Dermis microvascular lymphatic vessel endothelial cell (primary cell): ENCODE measurements around the gene GRIK4. TPM values are rescaled to one million over a fixed set of nuclear protein-coding genes. Genes with fewer than 3 reads are reported as not detected.
A peak's percentile ranks its signal among the peaks of the same experiment; 100 is the strongest.

Source experiments
- DNase-seq, 2 donors: peaks; one replicate each; pipeline versions ENCODE4 v3.0.0 to v3.0.0-alpha.2; 2010; ENCODE audit warnings: low read depth in 2 of 2
- total RNA-seq: library from RNA; depleted of rRNA; stranded (reverse); fragments of >200 nt; gene quantifications from 2 replicates; pipeline ENCODE4 v1.2.1, GENCODE V29; 2014

Gene GRIK4
- total RNA-seq, 1 donor from 2014 or later, result not detected

DNA sequence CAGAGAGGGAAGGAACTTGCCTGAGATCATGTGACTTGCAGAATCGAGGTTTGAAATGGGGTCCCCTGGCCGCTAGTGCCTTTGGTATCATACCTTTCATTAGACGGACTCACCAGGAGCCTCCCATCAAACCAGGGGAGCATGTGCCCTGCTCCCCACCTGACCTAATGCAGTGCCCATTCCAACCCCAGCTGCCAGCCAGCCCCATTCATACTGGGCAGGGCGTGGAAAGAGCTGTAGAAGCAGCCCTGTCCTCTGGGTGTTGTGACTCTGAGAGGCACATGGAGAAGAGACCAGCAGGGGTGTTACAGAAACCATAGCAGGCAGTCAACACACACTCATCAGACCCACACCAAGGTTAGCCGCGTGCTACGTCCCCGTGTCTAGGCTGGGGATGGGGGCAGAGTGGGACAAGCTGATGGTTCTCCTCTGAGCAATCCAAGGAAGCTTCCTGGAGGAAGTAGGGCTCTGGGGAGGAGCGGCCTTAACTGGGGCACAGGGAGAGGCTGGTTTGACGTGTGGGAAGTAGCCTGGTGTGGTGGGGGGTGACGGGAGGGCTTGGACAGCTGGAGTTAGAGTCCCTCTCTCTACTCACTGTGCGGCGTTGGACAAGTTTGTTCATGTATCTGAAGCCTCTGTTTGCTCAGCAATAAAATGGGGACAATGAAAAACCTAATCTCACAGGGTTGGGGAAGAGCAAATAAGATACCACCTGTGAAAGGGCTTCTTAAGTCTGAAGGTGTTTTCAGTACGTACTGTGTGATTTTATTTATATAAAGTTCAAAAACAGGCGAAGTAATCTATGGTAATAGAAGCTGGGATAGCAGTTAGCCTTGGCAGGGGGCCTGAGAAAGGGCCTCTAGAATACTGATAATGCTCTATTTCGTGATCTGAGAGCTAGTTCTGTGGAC, 14.0 kb downstream of the GRIK4 start:
- DNase-seq, result no peak

DNA sequence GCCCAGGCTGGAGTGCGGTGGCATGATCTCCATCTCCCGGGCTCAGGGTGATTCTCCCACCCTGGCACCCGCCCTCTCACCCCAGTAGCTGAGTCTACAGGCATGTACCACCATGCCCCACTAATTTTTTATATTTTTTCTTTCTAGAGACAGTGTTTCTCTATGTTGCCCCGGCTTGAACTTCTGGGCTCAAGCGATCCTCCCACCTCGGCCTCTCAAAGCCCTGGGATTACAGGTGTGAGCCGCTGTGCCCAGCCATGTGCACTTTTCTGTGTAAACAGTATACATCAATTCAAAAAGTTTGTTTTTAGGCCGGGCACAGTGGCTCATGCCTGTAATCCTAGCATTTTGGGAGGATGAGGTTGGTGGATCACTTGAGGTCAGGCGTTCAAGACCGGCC, 14.7 kb downstream of the GRIK4 start:
- no peak for DNase-seq

- DNase-seq, result no peak
Observed at GRCh38 chr11:120527111-120527761, 15.7 kb downstream of the GRIK4 start.

DNA sequence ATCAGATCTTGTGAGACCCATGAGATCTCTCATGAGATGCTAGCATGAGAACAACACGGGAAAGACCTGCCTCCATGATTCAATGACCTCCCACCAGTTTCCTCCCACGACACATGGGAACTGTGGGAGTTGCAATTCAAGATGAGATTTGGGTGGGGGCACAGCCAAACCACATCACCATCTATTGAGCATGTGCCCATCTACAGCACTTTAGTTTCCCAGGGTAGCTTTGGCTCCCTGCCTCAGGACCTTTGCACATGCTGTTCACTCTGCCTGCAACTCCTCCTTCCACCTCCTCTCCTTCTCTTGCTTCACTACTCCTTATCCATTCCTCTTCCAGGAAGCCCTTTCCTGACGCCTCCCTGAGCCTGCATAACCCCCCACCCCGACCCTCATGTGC, 17.2 kb downstream of the GRIK4 start:
- no peak for DNase-seq

- DNase-seq, result no peak
Observed at GRCh38 chr11:120529214-120529613, 17.7 kb downstream of the GRIK4 start.

- DNase-seq, result no peak
Observed at GRCh38 chr11:120529911-120530310, 18.4 kb downstream of the GRIK4 start.

DNA sequence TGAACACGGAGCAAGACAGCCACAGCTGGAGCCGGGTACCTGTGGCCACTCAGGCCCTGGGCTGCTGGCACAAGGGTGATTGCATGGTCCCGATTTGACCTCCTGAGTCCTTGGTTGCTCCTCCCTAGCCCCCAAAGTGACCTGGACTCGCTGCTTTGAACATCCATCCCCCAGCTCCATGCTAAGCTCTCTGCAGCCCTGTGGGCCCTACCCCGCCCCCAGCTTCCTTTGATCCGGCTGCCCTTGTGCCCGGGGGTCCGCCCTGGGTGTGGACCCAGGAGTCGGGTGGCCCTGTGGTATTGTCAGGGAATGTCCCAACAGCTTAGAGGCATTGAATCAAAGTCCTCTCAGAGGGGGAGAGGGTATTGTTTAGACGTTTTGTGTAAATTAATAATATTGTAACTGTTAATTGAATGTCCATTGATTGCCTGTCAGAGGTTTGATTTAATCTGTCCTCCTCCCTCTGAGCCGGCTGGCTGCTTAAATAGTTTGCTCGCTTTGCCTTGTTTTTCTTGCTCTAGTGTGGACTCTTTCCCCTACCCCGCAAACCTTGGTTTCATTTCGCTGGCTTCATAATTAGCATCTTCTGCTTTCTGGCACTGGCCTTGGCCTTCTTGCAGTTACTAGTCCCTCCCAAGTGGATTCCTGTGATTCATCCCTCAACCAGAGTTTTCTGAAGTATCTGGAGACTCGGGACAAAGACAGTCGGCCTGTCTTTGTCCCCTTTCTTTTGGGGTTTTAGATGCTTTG, 20.7 kb downstream of the GRIK4 start:
- DNase-seq, result no peak

GRCh38 chr11:120532832-120533196, 21.3 kb downstream of the GRIK4 start:
- no peak for DNase-seq

GRCh38 chr11:120536091-120536796, 24.7 kb downstream of the GRIK4 start:
- no peak for DNase-seq

DNA sequence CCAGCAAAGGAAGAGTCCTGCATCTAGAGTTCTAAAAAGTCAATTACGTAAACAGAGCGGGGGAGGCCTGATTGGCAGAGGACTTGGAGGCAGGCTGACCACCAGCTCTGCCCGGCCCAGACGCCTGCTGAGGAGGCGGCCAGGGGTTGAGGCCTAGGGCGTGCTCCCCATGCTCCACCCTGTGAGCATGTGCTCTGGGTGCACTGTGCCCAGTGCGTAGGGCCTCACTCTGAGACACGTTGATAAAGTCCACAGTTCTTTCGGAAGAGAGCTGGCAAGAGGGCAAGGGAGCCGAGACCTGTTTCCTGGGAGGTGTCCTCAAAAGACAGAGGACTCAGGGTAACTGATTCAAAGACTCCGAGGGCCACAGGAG, 25.2 kb downstream of the GRIK4 start:
- DNase-seq, result no peak

- no peak for DNase-seq
Observed at GRCh38 chr11:120537996-120538395, 26.4 kb downstream of the GRIK4 start.

- DNase-seq, result no peak
Observed at GRCh38 chr11:120538707-120539106, 27.2 kb downstream of the GRIK4 start.

- DNase-seq, result no peak
Observed at GRCh38 chr11:120539667-120540369, 28.3 kb downstream of the GRIK4 start.

GRCh38 chr11:120540744-120541465, 29.4 kb downstream of the GRIK4 start:
- DNase-seq, result no peak

GRCh38 chr11:120543521-120544215, 32.1 kb downstream of the GRIK4 start:
- no peak for DNase-seq

DNA sequence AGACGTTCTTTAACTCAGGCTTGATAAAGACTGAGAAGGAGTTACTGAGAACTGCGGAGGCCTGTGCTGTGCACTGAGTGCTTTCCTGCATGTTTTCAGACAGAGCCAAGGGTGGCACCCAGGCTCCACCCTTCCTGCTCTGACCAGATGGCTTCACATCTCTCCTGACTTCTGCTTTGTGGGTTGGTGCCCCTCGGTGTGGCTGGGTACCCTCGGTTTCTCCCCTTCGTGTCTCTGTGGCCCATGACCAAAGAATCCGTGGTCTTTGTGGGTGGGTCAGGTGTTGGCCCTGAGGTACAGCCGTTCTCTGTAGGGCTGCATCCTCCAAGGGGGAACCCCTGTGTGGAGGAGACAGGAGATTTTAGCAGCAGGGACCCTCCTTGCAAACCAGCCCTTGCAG, 34.3 kb downstream of the GRIK4 start:
- DNase-seq, result no peak

GRCh38 chr11:120546312-120547205, 35.0 kb downstream of the GRIK4 start:
- DNase-seq, result peak in 1 of 2 donors; percentile 43

DNA sequence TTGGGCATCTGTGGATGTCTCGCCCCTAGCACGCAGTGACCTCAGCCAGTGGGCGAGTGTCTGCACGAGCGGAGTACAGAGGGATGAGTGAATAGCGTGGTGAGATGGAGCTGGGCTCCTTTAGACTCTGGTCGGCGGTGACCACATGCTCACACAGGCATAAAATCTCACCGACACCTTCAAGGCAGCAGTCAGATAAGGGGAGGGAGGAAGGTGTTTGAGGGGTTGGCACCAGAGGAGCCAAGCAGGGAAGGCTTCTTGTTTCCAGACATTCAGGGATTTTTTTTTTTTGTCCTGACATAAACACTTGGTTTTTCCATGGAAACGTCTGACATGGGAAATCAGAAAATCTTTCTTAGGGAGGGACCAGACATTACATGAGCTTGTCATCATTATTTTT, 35.8 kb downstream of the GRIK4 start:
- DNase-seq, result no peak
